HepG2 (cell line): ENCODE results near the gene ARGLU1. TPM values are rescaled to one million over a fixed set of nuclear protein-coding genes. Genes with fewer than 3 reads are reported as not detected.

Experiments used
- ATAC-seq: fragments of 200-7000 bp; cut with Tn5 transposase; 3 replicates; pipeline ENCODE4 v1.9.1; 2020; ENCODE audit warnings: mild to moderate bottlenecking, moderate library complexity
- BruUV-seq: library from RNA; stranded (reverse); fragments of 400-500 nt; replicated peaks from 2 replicates; lab custom pipeline; 2021; lab: Mats Ljungman, UMichigan
- CTCF ChIA-PET: fragments of 300-600 bp; formaldehyde crosslinking; extraction: SDS; loops from one replicate; lab custom pipeline; 2021; ENCODE audit warnings: low total read pairs, inconsistent platforms, low intra/inter-chr PET ratio; lab: Yijun Ruan, JAX
- POLR2A ChIA-PET: fragments of 350-600 bp; sonication (Branson Sonifier 250); formaldehyde crosslinking; loops from one replicate; lab custom pipeline; 2020; ENCODE audit warnings: antibody characterized with exemption, inconsistent platforms; lab: Yijun Ruan, JAX
- DNase-seq: peaks from one replicate; pipeline ENCODE4 v3.0.0-alpha.2; 2015; ENCODE audit warnings: low spot score
- FAIRE-seq: peaks from 3 replicates; lab custom pipeline; 2011; peaks lifted over from hg19 to GRCh38; lab: Jason Lieb, UNC
- H2AFZ ChIP-seq: one replicate; pipeline ENCODE4 v1.6.1; 2011; ENCODE audit warnings: low read length, inconsistent platforms
- H3K27ac ChIP-seq: fragments of 300-600 bp; 3 replicates; pipeline ENCODE4 v1.8.0; 2011; ENCODE audit warnings: mixed run types, mild to moderate bottlenecking, mixed read lengths, low read length, inconsistent platforms; ENCODE audit not compliant: insufficient read depth; ENCODE audit errors: extremely low read length
- H3K27me3 ChIP-seq, 2 experiments: fragments of 200-600 bp in 1 of 2; 2 replicates in 1 of 2; 3 replicates in 1 of 2; pipeline versions ENCODE4 v1.6.0 to v1.8.0; 2011; ENCODE audit warnings: low read length in 2 of 2, mild to moderate bottlenecking in 2 of 2, moderate library complexity in 2 of 2, inconsistent platforms in 1 of 2; ENCODE audit not compliant: insufficient read depth in 2 of 2, control insufficient read depth in 1 of 2
- H3K36me3 ChIP-seq, 2 experiments: fragments of 200-600 bp in 1 of 2; replicated peaks in 1 of 2; 2 replicates in 1 of 2; 3 replicates in 1 of 2; pipeline versions ENCODE4 v1.5.1 to v1.8.0; 2011; ENCODE audit warnings: low read length in 2 of 2, inconsistent platforms in 1 of 2; ENCODE audit not compliant: insufficient read depth in 2 of 2, control insufficient read depth in 1 of 2
- H3K4me1 ChIP-seq: 2 replicates; pipeline ENCODE4 v1.5.1; 2012; ENCODE audit warnings: low read length, inconsistent platforms; ENCODE audit not compliant: insufficient read depth
- H3K4me2 ChIP-seq: 2 replicates; pipeline ENCODE4 v1.6.0; 2011; ENCODE audit warnings: low read depth, low read length, inconsistent platforms
- H3K4me3 ChIP-seq, 3 experiments: fragments of 200-600 bp in 1 of 3; sonication (generic), shearing (Covaris generic) in 1 of 3; replicated peaks in 1 of 3; 2 replicates each; pipeline ENCODE4 v1.5.1; 2011 to 2016; ENCODE audit warnings: low read length in 3 of 3, inconsistent platforms in 2 of 3, low read depth in 2 of 3, mild to moderate bottlenecking in 2 of 3, control low read depth in 1 of 3, mixed read lengths in 1 of 3; ENCODE audit not compliant: insufficient read depth in 1 of 3
- H3K79me2 ChIP-seq: one replicate; pipeline ENCODE4 v1.6.1; 2011; ENCODE audit warnings: low read length, inconsistent platforms; ENCODE audit not compliant: insufficient read depth
- H3K9ac ChIP-seq: 2 replicates; pipeline ENCODE4 v1.6.0; 2011; ENCODE audit warnings: mild to moderate bottlenecking, low read depth, low read length, inconsistent platforms; ENCODE audit not compliant: insufficient read depth
- H3K9me3 ChIP-seq: 2 replicates; pipeline ENCODE4 v1.5.1; 2012; ENCODE audit warnings: mild to moderate bottlenecking, low read length
- H4K20me1 ChIP-seq: 2 replicates; pipeline ENCODE4 v1.6.0; 2011; ENCODE audit warnings: inconsistent platforms, mild to moderate bottlenecking, low read length, moderate library complexity; ENCODE audit not compliant: insufficient read depth
- BCL6 ChIP-seq: IDR thresholded peaks from 2 replicates; pipeline ENCODE4 v1.6.1; 2016; ENCODE audit warnings: missing genetic modification reagents, missing compliant biosample characterization
- CHD2 ChIP-seq: IDR thresholded peaks from 2 replicates; pipeline ENCODE4 v1.6.1; 2011; ENCODE audit warnings: low read depth, low read length, improper control_type of control experiment
- ELF3 ChIP-seq: IDR thresholded peaks from 2 replicates; pipeline ENCODE4 v1.6.1; 2016; ENCODE audit warnings: missing genetic modification reagents, missing compliant biosample characterization
- EZH2 ChIP-seq: conservative IDR thresholded peaks from 2 replicates; pipeline ENCODE4 v1.6.1; 2012; ENCODE audit warnings: mild to moderate bottlenecking, low read depth, low read length, moderate library complexity
- FOXA1 ChIP-seq, 2 experiments: fragments of 450-650 bp in 1 of 2; sonication (generic) in 1 of 2; formaldehyde crosslinking in 1 of 2; IDR thresholded peaks; 2 replicates each; pipeline versions ENCODE4 v1.4.0 to v1.6.1; 2016 to 2020; ENCODE audit warnings: missing genetic modification reagents in 1 of 2
- FOXA3 ChIP-seq: IDR thresholded peaks from 2 replicates; pipeline ENCODE4 v1.6.1; 2016; ENCODE audit warnings: missing genetic modification reagents, missing compliant biosample characterization
- FOXC1 ChIP-seq: sonication (generic); formaldehyde crosslinking; IDR thresholded peaks from 2 replicates; pipeline ENCODE4 v1.8.0; 2022; ENCODE audit warnings: mild to moderate bottlenecking, missing genetic modification reagents, borderline replicate concordance
- HNF4A ChIP-seq: sonication (generic); formaldehyde crosslinking; IDR thresholded peaks from 2 replicates; pipeline ENCODE4 v1.4.0; 2020; ENCODE audit warnings: missing genetic modification reagents
- SAP130 ChIP-seq: IDR thresholded peaks from 2 replicates; pipeline ENCODE4 v1.6.1; 2016; ENCODE audit warnings: low read depth
- SOX13 ChIP-seq, 3 experiments: fragments of 450-650 bp in 1 of 3; sonication (generic) in 1 of 3; formaldehyde crosslinking in 1 of 3; IDR thresholded peaks in 2 of 3; conservative IDR thresholded peaks in 1 of 3; 2 replicates each; pipeline versions ENCODE4 v1.5.0 to v1.6.1; 2016 to 2020; ENCODE audit warnings: antibody characterized with exemption in 1 of 3, mild to moderate bottlenecking in 1 of 3, missing compliant biosample characterization in 1 of 3, missing genetic modification reagents in 1 of 3, moderate library complexity in 1 of 3
- SP140L ChIP-seq: sonication (generic); formaldehyde crosslinking; IDR thresholded peaks from 2 replicates; pipeline ENCODE4 v1.4.0; 2020; ENCODE audit warnings: missing genetic modification reagents, borderline replicate concordance
- SP5 ChIP-seq: IDR thresholded peaks from 2 replicates; pipeline ENCODE4 v1.6.1; 2016; ENCODE audit warnings: low read depth, borderline replicate concordance
- WGBS: methylation state at CpG from one replicate; pipeline ENCODE4 v1.1.6; 2017; ENCODE audit warnings: low lambda C conversion rate; 5-methylcytosine and 5-hydroxymethylcytosine counted together
- in situ Hi-C: cut with HindIII; loops from 2 replicates; pipeline ENCODE4 v1.10.0; 2017; ENCODE audit warnings: low pct_unique_long_range_greater_than_20kb; ENCODE audit not compliant: extremely low pct_ligation_motif_present
- intact Hi-C: fragments of 100-400 bp; cut with micrococcal nuclease; formaldehyde crosslinking; loops from one replicate; pipeline ENCODE4 v1.10.0; 2022; ENCODE audit not compliant: unreplicated experiment
- polyA plus RNA-seq, 8 experiments: library from polyadenylated mRNA; depleted of rRNA in 3 of 8; stranded (reverse) in 7 of 8; unstranded in 1 of 8; fragments of >200 nt; fragmentation: Illumina TruSeq in 4 of 8; extraction: Trizol in 4 of 8; gene quantifications; 2 replicates each; pipeline versions ENCODE4 v1.2.1 to v1.2.3, GENCODE V29; 2011 to 2016; ENCODE audit warnings: low read depth in 4 of 8, missing spikeins in 1 of 8, mixed read lengths in 1 of 8; ENCODE audit not compliant: insufficient read depth in 1 of 8
- total RNA-seq, 5 experiments: library from RNA; depleted of rRNA; stranded (reverse); fragments of >200 nt; fragmentation: Illumina TruSeq; extraction: Trizol; gene quantifications; 2 replicates each; pipeline ENCODE4 v1.2.3, GENCODE V29; 2016; ENCODE audit warnings: low read depth in 1 of 5
- TF ChIP-seq, protein P1 (sequence below): sonication (generic); formaldehyde crosslinking; conservative IDR thresholded peaks from 2 replicates; pipeline ENCODE4 v1.8.0; 2022; ENCODE audit warnings: missing genetic modification reagents
- TF ChIP-seq, protein P2 (sequence below): sonication (generic); formaldehyde crosslinking; IDR thresholded peaks from 2 replicates; pipeline ENCODE4 v1.5.1; 2020; ENCODE audit warnings: mild to moderate bottlenecking, missing genetic modification reagents

The ARGLU1 gene
- total and polyA plus RNA-seq, 2 of the 13 experiments (the other 11 are each of a cell fraction or from before 2014, with no cell fraction given), result 47.1 to 70.6 TPM

DNA sequence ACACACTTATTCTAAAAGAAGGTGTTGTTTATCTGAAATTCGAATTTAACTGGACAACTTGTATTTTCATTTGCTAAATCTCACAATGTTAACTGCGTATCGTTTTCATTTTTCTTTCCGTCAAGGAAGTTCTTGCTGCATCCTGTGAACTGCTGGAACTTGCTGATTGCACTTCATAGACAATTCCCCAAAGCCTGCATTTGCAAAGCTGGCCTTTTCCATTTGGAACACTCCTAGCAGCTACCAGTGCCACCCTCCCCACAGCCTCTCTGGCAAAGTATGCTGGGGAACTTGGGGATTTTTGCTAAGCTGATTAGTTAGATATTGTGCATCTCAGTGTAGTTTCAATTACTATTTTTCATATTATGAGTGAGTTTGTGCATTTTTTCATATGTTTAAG is 20.4 kb upstream of the ARGLU1 start:
- H3K9me3 ChIP-seq, result peaks cover 34% of the 10 kb centered on the region
- 68% methylated on average over 4 of the region's 4 CpGs for WGBS
- ChIA-PET CTCF (no interaction called here), POLR2A (interaction anchor here (1.4 kb wide), 1 partner anchor 20 kb away, joined by 3 read pairs; the partner anchor contains the start of gene ARGLU1)
- DNase-seq (no peak), FAIRE-seq (no peak), ATAC-seq (no peak)
- in situ Hi-C loops (no loop called here), intact Hi-C loops (no loop called here)
- no peaks in the 10 kb centered on the region for H4K20me1 ChIP-seq
- no peak overlapping the region for H2AFZ ChIP-seq
- BruUV-seq, result no TSS peak
- no peaks in the 10 kb centered on the region for H3K79me2 ChIP-seq
- H3K9ac ChIP-seq, result no peak overlapping the region
- peaks cover 49% of the 10 kb centered on the region for H3K4me1 ChIP-seq
- H3K27ac ChIP-seq, result no peak overlapping the region
- no peaks in the 10 kb centered on the region for H3K36me3 ChIP-seq
- no peaks in the 10 kb centered on the region for H3K27me3 ChIP-seq
- TF ChIP-seq EZH2, result no peak
- TF ChIP-seq, protein P1, sequence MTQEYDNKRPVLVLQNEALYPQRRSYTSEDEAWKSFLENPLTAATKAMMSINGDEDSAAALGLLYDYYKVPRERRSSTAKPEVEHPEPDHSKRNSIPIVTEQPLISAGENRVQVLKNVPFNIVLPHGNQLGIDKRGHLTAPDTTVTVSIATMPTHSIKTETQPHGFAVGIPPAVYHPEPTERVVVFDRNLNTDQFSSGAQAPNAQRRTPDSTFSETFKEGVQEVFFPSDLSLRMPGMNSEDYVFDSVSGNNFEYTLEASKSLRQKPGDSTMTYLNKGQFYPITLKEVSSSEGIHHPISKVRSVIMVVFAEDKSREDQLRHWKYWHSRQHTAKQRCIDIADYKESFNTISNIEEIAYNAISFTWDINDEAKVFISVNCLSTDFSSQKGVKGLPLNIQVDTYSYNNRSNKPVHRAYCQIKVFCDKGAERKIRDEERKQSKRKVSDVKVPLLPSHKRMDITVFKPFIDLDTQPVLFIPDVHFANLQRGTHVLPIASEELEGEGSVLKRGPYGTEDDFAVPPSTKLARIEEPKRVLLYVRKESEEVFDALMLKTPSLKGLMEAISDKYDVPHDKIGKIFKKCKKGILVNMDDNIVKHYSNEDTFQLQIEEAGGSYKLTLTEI, result no peak
- no peak for TF ChIP-seq FOXC1 (CRISPR knock-in tag)
- TF ChIP-seq CHD2, result no peak
- no peak for TF ChIP-seq HNF4A
- no peak for TF ChIP-seq SP140L (CRISPR knock-in tag)
- H3K4me3 ChIP-seq, result no peak overlapping the region
- H3K4me2 ChIP-seq, result no peak overlapping the region

DNA sequence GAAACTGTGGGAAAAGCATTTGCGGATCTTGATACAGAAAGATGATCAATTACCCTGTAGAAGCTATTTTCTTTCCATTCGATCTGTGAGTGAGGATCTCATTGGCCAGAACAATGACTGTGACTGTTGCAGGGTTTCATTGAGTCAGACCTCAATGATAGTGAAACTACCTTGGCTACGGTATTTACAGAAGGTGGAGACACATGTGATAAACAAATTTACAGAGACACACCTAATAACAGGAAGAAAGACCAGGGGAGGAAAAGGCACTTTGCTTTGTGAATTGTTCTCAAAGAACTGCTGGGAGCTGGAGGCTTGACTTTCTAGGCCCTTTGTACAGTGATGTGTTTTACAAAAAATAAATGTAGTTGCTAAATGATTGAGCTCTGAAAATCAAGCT is 19.9 kb upstream of the ARGLU1 start:
- DNase-seq (peak; percentile 24), FAIRE-seq (no peak), ATAC-seq (peak; percentile 70)
- in situ Hi-C loops, result no loop called here
- intact Hi-C loops, result no loop called here
- Histone ChIP-seq H3K27ac (no peak overlapping the region), H3K79me2 (no peaks in the 10 kb centered on the region), H3K4me3 (no peak overlapping the region), H3K4me2 (peak overlapping the region; percentile 30), H3K9ac (no peak overlapping the region), H3K9me3 (peaks cover 34% of the 10 kb centered on the region), H4K20me1 (no peaks in the 10 kb centered on the region), H3K36me3 (no peaks in the 10 kb centered on the region), H2AFZ (no peak overlapping the region), H3K4me1 (peaks cover 45% of the 10 kb centered on the region), H3K27me3 (no peaks in the 10 kb centered on the region)
- BruUV-seq, result no TSS peak
- 15% methylated on average over 3 of the region's 3 CpGs for WGBS
- ChIA-PET CTCF (no interaction called here), POLR2A (interaction anchor here (1.4 kb wide), 1 partner anchor 19 kb away, joined by 3 read pairs; the partner anchor contains the start of gene ARGLU1)
- 0 out of 2 replicates have a peak, but pooled peaks have one; percentile 32 for TF ChIP-seq ELF3 (CRISPR knock-in tag)
- TF ChIP-seq, protein P2, sequence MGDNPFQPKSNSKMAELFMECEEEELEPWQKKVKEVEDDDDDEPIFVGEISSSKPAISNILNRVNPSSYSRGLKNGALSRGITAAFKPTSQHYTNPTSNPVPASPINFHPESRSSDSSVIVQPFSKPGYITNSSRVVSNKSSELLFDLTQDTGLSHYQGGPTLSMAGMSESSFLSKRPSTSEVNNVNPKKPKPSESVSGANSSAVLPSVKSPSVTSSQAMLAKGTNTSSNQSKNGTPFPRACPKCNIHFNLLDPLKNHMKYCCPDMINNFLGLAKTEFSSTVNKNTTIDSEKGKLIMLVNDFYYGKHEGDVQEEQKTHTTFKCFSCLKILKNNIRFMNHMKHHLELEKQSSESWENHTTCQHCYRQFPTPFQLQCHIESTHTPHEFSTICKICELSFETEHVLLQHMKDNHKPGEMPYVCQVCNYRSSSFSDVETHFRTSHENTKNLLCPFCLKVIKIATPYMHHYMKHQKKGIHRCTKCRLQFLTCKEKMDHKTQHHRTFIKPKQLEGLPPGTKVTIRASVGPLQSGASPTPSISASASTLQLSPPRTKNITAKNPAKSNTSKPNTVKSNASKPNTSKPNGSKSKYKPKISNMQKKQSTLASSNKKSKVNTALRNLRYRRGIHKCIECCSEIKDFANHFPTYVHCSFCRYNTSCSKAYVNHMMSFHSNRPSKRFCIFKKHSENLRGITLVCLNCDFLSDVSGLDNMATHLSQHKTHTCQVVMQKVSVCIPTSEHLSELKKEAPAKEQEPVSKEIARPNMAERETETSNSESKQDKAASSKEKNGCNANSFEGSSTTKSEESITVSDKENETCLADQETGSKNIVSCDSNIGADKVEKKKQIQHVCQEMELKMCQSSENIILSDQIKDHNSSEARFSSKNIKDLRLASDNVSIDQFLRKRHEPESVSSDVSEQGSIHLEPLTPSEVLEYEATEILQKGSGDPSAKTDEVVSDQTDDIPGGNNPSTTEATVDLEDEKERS (CRISPR knock-in tag), result no peak
- TF ChIP-seq SAP130 (CRISPR knock-in tag), result peak; percentile 45; the same call in 1 of the 2 replicates
- peak; percentile 38; the same call in 1 of the 2 replicates for TF ChIP-seq BCL6 (CRISPR knock-in tag)
- peak; percentile 73 for TF ChIP-seq FOXA3 (CRISPR knock-in tag)
- peak; percentile 88 for TF ChIP-seq SP5 (CRISPR knock-in tag)
- no peak for TF ChIP-seq SOX13 (IDR thresholded peaks at IDR 0.05)
- peak in 1 of 2 experiments; percentile 93; a peak in 2 of 4 replicates for TF ChIP-seq SOX13 (CRISPR knock-in tag; conservative IDR thresholded peaks at IDR 0.05 in 1 of 2, IDR thresholded peaks at IDR 0.05 in 1 of 2)
- TF ChIP-seq FOXA1 (IDR thresholded peaks at IDR 0.05), result no peak
- peak; percentile 71; the same call in 1 of the 2 replicates for TF ChIP-seq FOXA1 (CRISPR knock-in tag; IDR thresholded peaks at IDR 0.05)
